Keratinocyte (primary cell): Measurements from ENCODE around the gene CCDC24. TPM values are rescaled to one million over a fixed set of nuclear protein-coding genes. Genes with fewer than 3 reads are reported as not detected.
A peak's percentile ranks its signal among the peaks of the same experiment; 100 is the strongest.

Experiments
- DNase-seq: peaks from one replicate; pipeline ENCODE4 v3.0.0-alpha.2; 2011; ENCODE audit warnings: low read depth, missing footprints, low spot score
- FAIRE-seq: peaks from 2 replicates; lab custom pipeline; 2011; peaks lifted over from hg19 to GRCh38; lab: Jason Lieb, UNC
- H2AFZ ChIP-seq: 2 replicates; pipeline ENCODE4 v1.6.0; 2012; ENCODE audit warnings: low read length, control low read depth, inconsistent platforms; ENCODE audit not compliant: control insufficient read depth
- H3K27ac ChIP-seq: 2 replicates; pipeline ENCODE4 v1.5.1; 2011; ENCODE audit warnings: low read length; ENCODE audit not compliant: control insufficient read depth, insufficient read depth
- H3K27me3 ChIP-seq: 3 replicates; pipeline ENCODE4 v1.6.0; 2011; ENCODE audit warnings: low read length; ENCODE audit not compliant: control insufficient read depth, insufficient read depth; ENCODE audit errors: extremely low read depth
- H3K36me3 ChIP-seq, 2 experiments: 2 replicates in 1 of 2; 3 replicates in 1 of 2; pipeline ENCODE4 v1.5.1; 2011; ENCODE audit warnings: low read length in 2 of 2, mild to moderate bottlenecking in 1 of 2; ENCODE audit not compliant: control insufficient read depth in 2 of 2, insufficient read depth in 2 of 2; ENCODE audit errors: extremely low read depth in 1 of 2
- H3K4me1 ChIP-seq: 3 replicates; pipeline ENCODE4 v1.5.1; 2011; ENCODE audit warnings: low read length; ENCODE audit not compliant: control insufficient read depth, insufficient read depth; ENCODE audit errors: extremely low read depth
- H3K4me2 ChIP-seq: 3 replicates; pipeline ENCODE4 v1.6.0; 2011; ENCODE audit warnings: low read depth, low read length; ENCODE audit not compliant: control insufficient read depth, insufficient read depth; ENCODE audit errors: extremely low read depth
- H3K4me3 ChIP-seq, 3 experiments: fragments of 200-600 bp in 1 of 3; sonication (generic) in 1 of 3; 2 replicates in 2 of 3; 3 replicates in 1 of 3; pipeline ENCODE4 v1.5.1; 2011 to 2016; ENCODE audit warnings: low read length in 3 of 3, mild to moderate bottlenecking in 3 of 3, control low read depth in 2 of 3, inconsistent platforms in 1 of 3, low read depth in 1 of 3, mixed read lengths in 1 of 3, mixed run types in 1 of 3, moderate library complexity in 1 of 3; ENCODE audit not compliant: control insufficient read depth in 2 of 3, insufficient read depth in 2 of 3; ENCODE audit errors: extremely low read depth in 1 of 3
- H3K79me2 ChIP-seq: 2 replicates; pipeline ENCODE4 v1.6.0; 2012; ENCODE audit warnings: low read length; ENCODE audit not compliant: control insufficient read depth, insufficient read depth
- H3K9ac ChIP-seq: 3 replicates; pipeline ENCODE4 v1.6.0; 2011; ENCODE audit warnings: low read length; ENCODE audit not compliant: control insufficient read depth, insufficient read depth; ENCODE audit errors: extremely low read depth
- H3K9me1 ChIP-seq: 3 replicates; pipeline ENCODE4 v1.6.0; 2011; ENCODE audit warnings: low read length; ENCODE audit not compliant: control insufficient read depth, insufficient read depth; ENCODE audit errors: extremely low read depth
- H3K9me3 ChIP-seq: 2 replicates; pipeline ENCODE4 v1.5.1; 2012; ENCODE audit warnings: low read depth, low read length; ENCODE audit not compliant: control insufficient read depth
- H4K20me1 ChIP-seq: 3 replicates; pipeline ENCODE4 v1.6.0; 2011; ENCODE audit warnings: low read length; ENCODE audit not compliant: control insufficient read depth, insufficient read depth; ENCODE audit errors: extremely low read depth
- EZH2 ChIP-seq: IDR thresholded peaks from one replicate; pipeline ENCODE4 v1.6.1; 2012; ENCODE audit warnings: inconsistent platforms, mild to moderate bottlenecking, low read length, moderate library complexity
- dilution Hi-C: fragments of 300-500 bp; cut with MboI; formaldehyde crosslinking; loops from one replicate; pipeline ENCODE4 v1.7.0; 2020; ENCODE audit warnings: low sequenced_read_pairs; ENCODE audit not compliant: extremely low pct_ligation_motif_present
- polyA plus RNA-seq, 5 experiments: library from polyadenylated mRNA; depleted of rRNA in 3 of 5; stranded (reverse) in 3 of 5; stranded (forward) in 1 of 5; unstranded in 1 of 5; fragments of >200 nt; gene quantifications; 1 replicate in 1 of 5; 2 replicates in 3 of 5; 3 replicates in 1 of 5; pipeline versions ENCODE4 v1.2.1 to v1.2.3, GENCODE V29; 2011 to 2012; ENCODE audit warnings: missing spikeins in 2 of 5, low read depth in 1 of 5, low replicate concordance in 1 of 5
- TF ChIP-seq, protein P1 (sequence below), 3 experiments: IDR thresholded peaks in 1 of 3; conservative IDR thresholded peaks in 1 of 3; optimal IDR thresholded peaks in 1 of 3; 2 replicates in 2 of 3; 3 replicates in 1 of 3; pipeline versions ENCODE3 to v1.5.1; 2011; ENCODE audit warnings: low read length in 3 of 3, mild to moderate bottlenecking in 3 of 3, moderate library complexity in 2 of 3, control low read depth in 1 of 3, inconsistent platforms in 1 of 3; ENCODE audit not compliant: insufficient read depth in 2 of 3; ENCODE audit errors: extremely low read depth in 1 of 3

Gene CCDC24
- polyA plus RNA-seq, 1 donor (not counting 4 experiments of a cell fraction or from before 2014, with no cell fraction given): 5.2 TPM

DNA sequence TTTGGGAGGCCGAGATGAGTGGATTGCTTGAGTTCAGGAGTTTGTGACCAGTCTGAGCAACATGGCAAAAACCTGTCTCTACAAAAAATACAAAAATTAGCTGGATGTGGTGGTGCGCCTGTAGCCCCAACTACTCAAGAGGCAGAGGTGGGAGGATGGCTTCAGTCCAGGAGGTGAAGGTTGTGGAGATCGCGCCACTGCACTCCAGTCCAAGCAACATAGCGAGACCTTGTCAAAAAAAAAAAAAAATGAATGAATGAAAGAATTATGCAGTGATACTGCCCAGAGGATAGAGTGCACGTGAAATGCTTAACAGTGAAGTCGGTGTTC is 22.0 kb upstream of the CCDC24 start:
- dilution Hi-C loops: no loop called here
- H3K4me1 ChIP-seq: peaks cover 16% of the 10 kb centered on the region
- peaks cover 22 to 30% of the 10 kb centered on the region in 2 experiments for H3K36me3 ChIP-seq
- no peak overlapping the region for H3K4me3 ChIP-seq
- DNase-seq (no peak), FAIRE-seq (no peak)
- TF ChIP-seq EZH2: no peak
- TF ChIP-seq, protein P1, sequence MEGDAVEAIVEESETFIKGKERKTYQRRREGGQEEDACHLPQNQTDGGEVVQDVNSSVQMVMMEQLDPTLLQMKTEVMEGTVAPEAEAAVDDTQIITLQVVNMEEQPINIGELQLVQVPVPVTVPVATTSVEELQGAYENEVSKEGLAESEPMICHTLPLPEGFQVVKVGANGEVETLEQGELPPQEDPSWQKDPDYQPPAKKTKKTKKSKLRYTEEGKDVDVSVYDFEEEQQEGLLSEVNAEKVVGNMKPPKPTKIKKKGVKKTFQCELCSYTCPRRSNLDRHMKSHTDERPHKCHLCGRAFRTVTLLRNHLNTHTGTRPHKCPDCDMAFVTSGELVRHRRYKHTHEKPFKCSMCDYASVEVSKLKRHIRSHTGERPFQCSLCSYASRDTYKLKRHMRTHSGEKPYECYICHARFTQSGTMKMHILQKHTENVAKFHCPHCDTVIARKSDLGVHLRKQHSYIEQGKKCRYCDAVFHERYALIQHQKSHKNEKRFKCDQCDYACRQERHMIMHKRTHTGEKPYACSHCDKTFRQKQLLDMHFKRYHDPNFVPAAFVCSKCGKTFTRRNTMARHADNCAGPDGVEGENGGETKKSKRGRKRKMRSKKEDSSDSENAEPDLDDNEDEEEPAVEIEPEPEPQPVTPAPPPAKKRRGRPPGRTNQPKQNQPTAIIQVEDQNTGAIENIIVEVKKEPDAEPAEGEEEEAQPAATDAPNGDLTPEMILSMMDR (optimal IDR thresholded peaks at IDR 0.05 in 1 of 3, IDR thresholded peaks at IDR 0.05 in 1 of 3, conservative IDR thresholded peaks at IDR 0.05 in 1 of 3; ENCODE audit: extremely low read depth in 1 of 3, insufficient read depth in 2 of 3, low read length in 3 of 3): no peak
- peaks cover 17% of the 10 kb centered on the region for H3K79me2 ChIP-seq
- H3K9me1 ChIP-seq: peaks cover 5% of the 10 kb centered on the region
- no peaks in the 10 kb centered on the region for H3K27me3 ChIP-seq
- no peak overlapping the region for H3K9ac ChIP-seq
- no peak overlapping the region for H2AFZ ChIP-seq
- no peak overlapping the region for H3K27ac ChIP-seq
- peak overlapping the region; percentile 45 for H3K4me2 ChIP-seq
- no peaks in the 10 kb centered on the region for H3K9me3 ChIP-seq
- no peaks in the 10 kb centered on the region for H4K20me1 ChIP-seq

DNA sequence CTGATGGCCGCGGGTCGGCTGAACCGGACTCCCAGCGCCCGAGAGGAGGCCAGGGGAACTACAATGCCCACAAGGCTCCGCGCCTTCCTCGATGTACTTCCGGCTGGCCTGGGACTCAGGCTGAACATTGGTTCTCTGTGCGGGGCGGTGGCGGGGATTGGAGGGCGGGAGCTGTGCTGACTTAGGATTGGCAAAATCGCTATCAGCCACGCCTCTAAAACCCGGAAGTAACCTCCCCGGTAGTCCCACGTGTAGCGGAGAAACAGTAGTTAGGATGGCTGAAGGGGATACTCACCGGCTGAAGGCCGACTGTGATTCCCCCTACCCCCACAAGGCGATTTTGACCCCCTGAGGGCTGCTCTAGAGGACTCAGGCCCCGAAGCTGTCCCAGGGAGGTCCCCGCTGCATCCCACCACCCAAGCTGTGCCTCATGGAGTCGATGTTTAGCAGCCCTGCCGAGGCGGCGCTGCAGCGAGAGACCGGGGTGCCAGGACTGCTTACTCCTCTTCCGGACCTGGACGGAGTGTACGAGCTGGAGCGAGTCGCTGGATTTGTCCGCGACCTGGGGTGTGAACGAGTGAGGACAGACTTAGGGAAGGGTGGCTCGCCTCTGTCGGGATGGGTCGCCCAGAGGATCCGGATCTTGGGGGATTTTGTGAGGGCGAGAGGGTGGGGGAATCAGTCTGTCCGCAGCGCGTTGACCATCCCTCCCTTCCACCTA is 21.5 kb upstream of the CCDC24 start, which contains the start of gene DPH2:
Gene DPH2, plus strand, starts transcription at position 265 of the 721 bp plus-strand sequence. Its CDS starts 166 bp downstream, at position 431.
- H3K9me3 ChIP-seq: no peaks in the 10 kb centered on the region
- FAIRE-seq (peak; percentile 95), DNase-seq (no peak)
- H3K79me2 ChIP-seq: peaks cover 19% of the 10 kb centered on the region
- H3K27ac ChIP-seq: peak within 1 kb of the TSS; percentile 68
- peaks cover 5% of the 10 kb centered on the region for H3K9me1 ChIP-seq
- H4K20me1 ChIP-seq: no peaks in the 10 kb centered on the region
- peak within 1 kb of the TSS; percentile 87 for H3K9ac ChIP-seq
- H3K4me3 ChIP-seq: peak within 1 kb of the TSS; percentile 91 to 98 (median 97)
- H3K36me3 ChIP-seq: peaks cover 21 to 30% of the 10 kb centered on the region in 2 experiments
- H3K4me1 ChIP-seq: peaks cover 16% of the 10 kb centered on the region
- no peaks in the 10 kb centered on the region for H3K27me3 ChIP-seq
- peak within 1 kb of the TSS; percentile 85 for H3K4me2 ChIP-seq
- TF ChIP-seq, protein P1 (optimal IDR thresholded peaks at IDR 0.05 in 1 of 3, IDR thresholded peaks at IDR 0.05 in 1 of 3, conservative IDR thresholded peaks at IDR 0.05 in 1 of 3; ENCODE audit: extremely low read depth in 1 of 3, insufficient read depth in 2 of 3, low read length in 3 of 3): peak in 1 of 3 experiments; percentile 19
- TF ChIP-seq EZH2: no peak
- H2AFZ ChIP-seq: peak within 1 kb of the TSS; percentile 90
- dilution Hi-C loops: no loop called here
